A673 (cell line): ENCODE data around the gene SORBS2. TPM values are rescaled to one million over a fixed set of nuclear protein-coding genes. Genes with fewer than 3 reads are reported as not detected.

Experiments
- BruUV-seq: library from RNA; stranded (reverse); fragments of 400-500 nt; replicated peaks from 2 replicates; lab custom pipeline; 2021; lab: Mats Ljungman, UMichigan
- CTCF ChIA-PET: fragments of 300-600 bp; sonication (Branson Sonifier 250); formaldehyde crosslinking; loops from one replicate; lab custom pipeline; 2022; ENCODE audit warnings: antibody characterized with exemption; lab: Charles Lee
- POLR2A ChIA-PET: fragments of 300-600 bp; sonication (Branson Sonifier 250); formaldehyde crosslinking; loops from one replicate; lab custom pipeline; 2022; ENCODE audit warnings: antibody characterized with exemption; ENCODE audit not compliant: low non-redundant PET; lab: Charles Lee
- DNase-seq: peaks from one replicate; pipeline ENCODE4 v3.0.0-alpha.2; 2015; ENCODE audit warnings: low spot score
- H3K27ac ChIP-seq: fragments of 200-600 bp; sonication (generic); 2 replicates; pipeline ENCODE4 v1.5.1; 2016; ENCODE audit warnings: mixed run types, low read depth, mild to moderate bottlenecking, mixed read lengths, antibody characterized with exemption, low read length; ENCODE audit not compliant: poor library complexity, severe bottlenecking
- H3K27me3 ChIP-seq: fragments of 200-600 bp; sonication (generic); replicated peaks from 2 replicates; pipeline ENCODE4 v1.6.1; 2017; ENCODE audit warnings: mixed run types, low read depth, mild to moderate bottlenecking, mixed read lengths, antibody characterized with exemption, low read length; ENCODE audit not compliant: insufficient read depth, poor library complexity
- H3K36me3 ChIP-seq: fragments of 200-600 bp; sonication (generic); 2 replicates; pipeline ENCODE4 v1.6.1; 2016; ENCODE audit warnings: mixed run types, mild to moderate bottlenecking, mixed read lengths, antibody characterized with exemption, low read length; ENCODE audit not compliant: insufficient read depth, poor library complexity, severe bottlenecking
- H3K4me1 ChIP-seq: fragments of 200-600 bp; sonication (generic); 2 replicates; pipeline ENCODE4 v1.6.1; 2017; ENCODE audit warnings: mixed run types, mild to moderate bottlenecking, mixed read lengths, antibody characterized with exemption, low read length; ENCODE audit not compliant: insufficient read depth, poor library complexity, severe bottlenecking
- H3K4me3 ChIP-seq: fragments of 200-600 bp; sonication (generic); 2 replicates; pipeline ENCODE4 v1.5.1; 2016; ENCODE audit warnings: low read depth, mixed run types, mild to moderate bottlenecking, mixed read lengths, low read length; ENCODE audit not compliant: poor library complexity, severe bottlenecking
- H3K9me3 ChIP-seq: fragments of 200-600 bp; sonication (generic); 2 replicates; pipeline ENCODE4 v1.6.1; 2016; ENCODE audit warnings: mixed run types, low read depth, mild to moderate bottlenecking, mixed read lengths, antibody characterized with exemption, low read length; ENCODE audit not compliant: poor library complexity, severe bottlenecking
- EZH2 ChIP-seq: fragments of 200-600 bp; sonication (generic); IDR thresholded peaks from 2 replicates; pipeline ENCODE4 v1.6.1; 2017; ENCODE audit warnings: borderline replicate concordance, low read depth, mild to moderate bottlenecking, mixed read lengths, antibody characterized with exemption, low read length; ENCODE audit not compliant: poor library complexity, severe bottlenecking
- intact Hi-C: fragments of 100-400 bp; cut with micrococcal nuclease; formaldehyde crosslinking; loops from one replicate; pipeline ENCODE4 v1.10.0; 2022; ENCODE audit not compliant: unreplicated experiment
- total RNA-seq: library from RNA; stranded (reverse); gene quantifications from 2 replicates; pipeline ENCODE4 v1.2.3, GENCODE V29; 2021
- TF ChIP-seq, protein P1 (sequence below): fragments of 300-800, 200-600 bp; sonication (generic); conservative IDR thresholded peaks from 2 replicates; pipeline ENCODE4 v1.5.1; 2017; ENCODE audit warnings: low read depth, mild to moderate bottlenecking, antibody characterized with exemption, low read length, moderate library complexity, mixed read lengths

Gene SORBS2
- total RNA-seq, 1 experiment from 2014 or later, result not detected

- intact Hi-C loops, result no loop called here
- no peak overlapping the region for H3K4me3 ChIP-seq
- no peak for DNase-seq
Observed at GRCh38 chr4:185587030-185587426, 225.0 kb downstream of the SORBS2 start.

DNA sequence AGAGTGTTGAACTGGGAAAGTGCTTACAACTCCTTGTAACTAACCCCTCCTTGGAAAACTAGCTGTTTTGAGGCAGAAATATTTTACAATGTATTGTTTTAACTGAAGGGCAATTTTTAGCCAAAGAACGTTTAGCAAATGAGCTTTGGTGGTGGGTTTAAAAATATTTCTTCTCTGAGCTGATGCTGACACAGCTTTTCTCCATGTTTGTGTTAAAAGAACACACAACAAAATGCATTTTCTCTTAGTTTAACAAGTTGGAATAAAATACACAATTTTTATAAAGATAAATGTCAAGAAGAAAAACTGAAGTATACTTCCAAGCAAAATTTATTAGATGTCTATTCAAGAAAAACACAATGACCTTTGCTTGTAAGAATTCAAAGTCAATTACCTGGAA, 226.8 kb downstream of the SORBS2 start:
- Histone ChIP-seq H3K4me1 (no peaks in the 10 kb centered on the region), H3K36me3 (no peaks in the 10 kb centered on the region), H3K27ac (no peak overlapping the region), H3K27me3 (peaks cover 29% of the 10 kb centered on the region), H3K4me3 (no peak overlapping the region), H3K9me3 (no peaks in the 10 kb centered on the region)
- DNase-seq, result no peak
- ChIA-PET CTCF (no interaction called here), POLR2A (no interaction called here)
- intact Hi-C loops, result no loop called here
- TF ChIP-seq EZH2, result no peak
- TF ChIP-seq, protein P1, sequence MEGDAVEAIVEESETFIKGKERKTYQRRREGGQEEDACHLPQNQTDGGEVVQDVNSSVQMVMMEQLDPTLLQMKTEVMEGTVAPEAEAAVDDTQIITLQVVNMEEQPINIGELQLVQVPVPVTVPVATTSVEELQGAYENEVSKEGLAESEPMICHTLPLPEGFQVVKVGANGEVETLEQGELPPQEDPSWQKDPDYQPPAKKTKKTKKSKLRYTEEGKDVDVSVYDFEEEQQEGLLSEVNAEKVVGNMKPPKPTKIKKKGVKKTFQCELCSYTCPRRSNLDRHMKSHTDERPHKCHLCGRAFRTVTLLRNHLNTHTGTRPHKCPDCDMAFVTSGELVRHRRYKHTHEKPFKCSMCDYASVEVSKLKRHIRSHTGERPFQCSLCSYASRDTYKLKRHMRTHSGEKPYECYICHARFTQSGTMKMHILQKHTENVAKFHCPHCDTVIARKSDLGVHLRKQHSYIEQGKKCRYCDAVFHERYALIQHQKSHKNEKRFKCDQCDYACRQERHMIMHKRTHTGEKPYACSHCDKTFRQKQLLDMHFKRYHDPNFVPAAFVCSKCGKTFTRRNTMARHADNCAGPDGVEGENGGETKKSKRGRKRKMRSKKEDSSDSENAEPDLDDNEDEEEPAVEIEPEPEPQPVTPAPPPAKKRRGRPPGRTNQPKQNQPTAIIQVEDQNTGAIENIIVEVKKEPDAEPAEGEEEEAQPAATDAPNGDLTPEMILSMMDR, result no peak
- BruUV-seq, result no TSS peak

More at GRCh38 chr4:185587030-185587426, 225.0 kb downstream of the SORBS2 start:
- no peak overlapping the region for H3K27ac ChIP-seq
- ChIA-PET POLR2A (no interaction called here), CTCF (no interaction called here)
- H3K27me3 ChIP-seq, result peaks cover 36% of the 10 kb centered on the region
- H3K36me3 ChIP-seq, result no peaks in the 10 kb centered on the region
- H3K4me1 ChIP-seq, result no peaks in the 10 kb centered on the region
- no peak for TF ChIP-seq EZH2
- TF ChIP-seq, protein P1, result no peak
- no peaks in the 10 kb centered on the region for H3K9me3 ChIP-seq
- BruUV-seq, result no TSS peak

DNA sequence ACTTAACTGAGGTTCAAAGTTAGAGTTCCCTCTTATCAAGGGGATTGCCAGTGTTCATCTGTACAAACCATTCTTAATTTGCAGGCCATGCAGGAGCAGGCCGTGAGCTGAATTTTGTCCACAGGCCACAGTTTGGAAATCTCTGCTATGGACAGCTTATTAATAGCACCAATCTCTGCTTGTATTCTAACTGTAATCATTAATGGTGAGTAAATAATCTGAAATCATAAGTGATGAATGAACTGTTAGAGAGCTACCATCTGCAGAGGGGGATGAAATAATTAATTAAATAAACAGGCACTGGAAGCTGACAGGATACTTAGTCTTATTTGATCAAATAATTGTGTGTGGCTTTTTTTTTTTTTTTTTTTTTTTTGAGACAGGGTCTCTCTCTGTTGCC, 228.2 kb downstream of the SORBS2 start:
- no TSS peak for BruUV-seq
- Histone ChIP-seq H3K27me3 (peaks cover 19% of the 10 kb centered on the region), H3K27ac (no peak overlapping the region), H3K9me3 (no peaks in the 10 kb centered on the region), H3K36me3 (no peaks in the 10 kb centered on the region), H3K4me1 (no peaks in the 10 kb centered on the region), H3K4me3 (no peak overlapping the region)
- intact Hi-C loops, result no loop called here
- DNase-seq, result no peak
- CTCF ChIA-PET, result no interaction called here
- POLR2A ChIA-PET, result no interaction called here
- TF ChIP-seq, protein P1, result no peak
- no peak for TF ChIP-seq EZH2
